CD4-positive, alpha-beta T cell treated with Interleukin-10 for 1 hour (primary cell): ENCODE results near the gene STXBP1.

Experiments used
- DNase-seq: peaks from one replicate; pipeline ENCODE4 v3.0.0-alpha.2; 2020

Gene STXBP1

GRCh38 chr9:127716412-127716811 is 104.3 kb downstream of the STXBP1 start:
- no peak for DNase-seq

GRCh38 chr9:127717766-127718165 is 105.7 kb downstream of the STXBP1 start:
- no peak for DNase-seq

GRCh38 chr9:127720031-127720864 is 108.2 kb downstream of the STXBP1 start:
- peak; percentile 44 for DNase-seq

- no peak for DNase-seq
These were observed 108.8 kb downstream of the STXBP1 start for GRCh38 chr9:127720865-127721227.

- peak; percentile 35 for DNase-seq
These were observed 109.3 kb downstream of the STXBP1 start for GRCh38 chr9:127721391-127721821.

GRCh38 chr9:127722055-127722745 is 110.1 kb downstream of the STXBP1 start:
- no peak for DNase-seq

GRCh38 chr9:127723013-127723412 is 110.9 kb downstream of the STXBP1 start:
- no peak for DNase-seq

GRCh38 chr9:127723444-127723843 is 111.4 kb downstream of the STXBP1 start:
- no peak for DNase-seq

- no peak for DNase-seq
These were observed 111.9 kb downstream of the STXBP1 start for GRCh38 chr9:127724012-127724411.

- no peak for DNase-seq
These were observed 114.8 kb downstream of the STXBP1 start for GRCh38 chr9:127726871-127727270.

- DNase-seq: no peak
These were observed 116.7 kb downstream of the STXBP1 start for GRCh38 chr9:127728808-127729207.

GRCh38 chr9:127729522-127730256 is 117.6 kb downstream of the STXBP1 start:
- no peak for DNase-seq

- no peak for DNase-seq
These were observed 118.2 kb downstream of the STXBP1 start for GRCh38 chr9:127730262-127730661.

- no peak for DNase-seq
These were observed 118.8 kb downstream of the STXBP1 start for GRCh38 chr9:127730799-127731410.

GRCh38 chr9:127731938-127732337 is 119.9 kb downstream of the STXBP1 start:
- no peak for DNase-seq

GRCh38 chr9:127732444-127732843 is 120.4 kb downstream of the STXBP1 start:
- no peak for DNase-seq

GRCh38 chr9:127733614-127734013 is 121.5 kb downstream of the STXBP1 start:
- DNase-seq: no peak

- no peak for DNase-seq
These were observed 122.2 kb downstream of the STXBP1 start for GRCh38 chr9:127734247-127734746.

- peak; percentile 99 for DNase-seq
These were observed 122.9 kb downstream of the STXBP1 start, which contains the start of gene TOR2A for GRCh38 chr9:127734747-127735529. TSS of gene TOR2A (minus strand) at chr9:127735294. CDS start at chr9:127735270, 24 bp downstream.

GRCh38 chr9:127735530-127736185 is 123.6 kb downstream of the STXBP1 start:
- no peak for DNase-seq

- DNase-seq: no peak
These were observed 126.6 kb downstream of the STXBP1 start for GRCh38 chr9:127738666-127739065.
